Measurements from ENCODE around the gene KCNJ12.

Gene KCNJ12

DNA sequence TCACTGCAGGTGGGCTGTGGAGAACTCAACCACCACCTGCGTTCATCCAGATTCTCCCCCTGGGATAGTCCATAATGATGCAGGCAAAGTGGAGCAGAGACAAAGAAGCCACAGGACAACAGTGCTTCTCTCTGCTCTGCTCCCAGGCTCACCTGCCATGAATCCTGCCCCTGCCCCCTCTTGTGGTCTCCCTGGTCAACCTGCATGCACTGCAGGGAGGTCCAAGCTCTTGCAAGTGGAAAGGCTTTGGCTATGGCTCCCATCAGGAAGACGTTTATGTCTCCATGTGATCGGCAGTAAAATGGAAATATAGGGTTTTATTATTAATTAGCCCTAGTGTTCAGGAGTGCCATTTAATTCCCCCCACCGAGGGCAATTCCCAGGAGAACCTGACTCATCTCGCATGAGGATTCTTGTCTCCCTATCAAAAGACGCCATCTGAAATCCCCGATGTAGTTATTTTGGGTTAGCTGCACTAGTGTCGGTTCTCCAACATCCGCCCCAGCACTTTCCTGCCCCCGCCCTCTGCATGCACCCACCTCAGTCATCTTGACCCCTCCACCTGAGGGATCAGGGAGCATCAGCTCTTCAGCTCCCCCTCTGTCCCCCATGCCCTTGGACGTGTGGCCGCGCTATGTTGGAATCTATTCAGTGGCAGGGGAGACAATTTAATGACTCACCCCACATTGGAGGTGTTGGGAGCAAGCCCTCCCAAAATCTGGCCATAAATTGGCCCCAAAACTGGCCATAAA is 91.8 kb downstream of the KCNJ12 start:
- DNase-seq, result no peak

All from amygdala (tissue), 56 donors.